GM19099 (cell line): ENCODE results near the gene TLDC2.

Experiments used
- POLR2A ChIP-seq: IDR thresholded peaks from 3 replicates; pipeline ENCODE4 v1.6.1; 2011; ENCODE audit warnings: low read depth; ENCODE audit not compliant: insufficient read length; ENCODE audit errors: extremely low read depth

The TLDC2 gene

GRCh38 chr20:36875702-36876472 is at the start of gene TLDC2:
TLDC2 (plus strand) TSS chr20:36876138; CDS start chr20:36876175, 37 bp downstream.
- TF ChIP-seq POLR2A: no peak

GRCh38 chr20:36826554-36827244 is 49.2 kb upstream of the TLDC2 start:
- no peak for TF ChIP-seq POLR2A

GRCh38 chr20:36827541-36828279 is 48.2 kb upstream of the TLDC2 start:
- TF ChIP-seq POLR2A: no peak

DNA sequence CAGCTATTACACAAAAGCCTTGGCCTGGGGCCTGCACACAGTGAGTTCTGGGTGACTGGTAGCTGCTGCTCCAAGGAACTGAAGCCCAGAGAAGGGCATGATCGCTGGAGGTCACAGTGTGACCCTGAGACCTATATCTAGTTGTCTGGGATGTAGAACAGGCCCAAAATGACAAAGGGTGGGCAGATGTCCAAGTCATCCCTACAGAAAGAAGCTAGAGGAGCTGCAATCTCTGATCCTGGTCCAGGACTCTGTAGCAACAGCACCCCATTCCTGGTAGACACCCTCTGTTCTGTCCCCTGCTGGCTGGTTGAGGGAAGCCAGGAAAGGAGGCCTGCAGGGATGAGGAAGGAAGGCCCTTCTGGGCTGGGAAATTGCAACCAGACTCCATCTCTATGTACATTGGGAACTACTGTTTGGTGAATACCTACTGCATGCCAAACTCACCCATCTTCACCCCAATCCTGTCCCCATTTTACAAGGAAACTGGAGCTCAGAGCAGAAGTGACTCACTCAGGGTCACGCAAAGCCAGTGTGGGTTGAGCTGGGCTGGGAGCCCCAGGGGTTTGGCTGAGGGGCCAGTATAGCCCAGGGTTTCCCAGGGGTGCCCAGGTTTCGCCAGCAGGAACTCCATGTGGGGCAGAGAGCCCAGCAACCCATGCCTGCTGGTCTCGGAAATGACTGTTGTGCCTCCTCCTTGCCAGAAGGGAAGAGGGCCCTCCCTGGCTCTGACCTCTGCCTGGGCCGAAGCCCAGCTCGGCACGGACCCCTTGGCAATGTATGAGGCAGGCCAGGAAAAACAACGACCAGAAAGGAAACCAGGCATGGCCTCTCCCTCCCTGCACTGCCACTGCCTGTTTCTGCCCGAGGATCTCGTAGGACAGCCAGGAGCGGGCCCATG is 44.9 kb upstream of the TLDC2 start:
- no peak for TF ChIP-seq POLR2A

- no peak for TF ChIP-seq POLR2A
These were observed 43.1 kb upstream of the TLDC2 start for GRCh38 chr20:36832791-36833190.

DNA sequence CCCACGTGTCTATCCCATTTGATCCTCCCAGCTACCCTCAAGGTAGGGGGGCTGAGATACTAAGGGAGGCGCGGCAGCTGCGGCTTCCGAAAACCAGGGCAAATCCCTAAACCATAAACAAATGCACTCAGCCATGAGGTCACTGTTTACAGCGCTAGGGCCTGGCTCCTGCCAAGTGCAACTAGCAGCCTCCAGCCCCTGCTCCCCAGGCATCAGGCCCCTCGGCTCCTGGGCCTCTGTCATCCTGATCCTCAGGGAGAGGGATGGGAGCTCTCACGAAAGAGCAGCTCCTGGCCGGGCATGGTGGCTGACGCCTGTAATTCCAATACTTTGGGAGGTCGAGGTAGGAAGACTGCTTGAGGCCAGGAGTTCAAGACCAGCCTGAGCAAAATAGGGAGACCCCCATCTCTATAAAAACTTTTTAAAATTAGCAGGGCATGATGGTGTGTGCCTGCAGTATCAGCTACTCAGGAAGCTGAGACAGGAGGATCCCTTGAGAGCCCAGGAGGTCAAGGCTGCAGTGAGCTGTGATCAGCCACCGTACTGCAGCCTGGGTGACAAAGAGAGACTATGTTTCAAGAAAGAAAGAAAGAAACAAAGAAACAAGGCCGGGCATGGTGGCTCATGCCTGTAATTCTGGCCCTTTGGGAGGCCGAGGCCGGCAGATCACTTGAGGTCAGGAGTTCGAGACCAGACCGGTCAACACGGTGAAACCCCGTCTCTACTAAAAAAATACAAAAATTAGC is 42.5 kb upstream of the TLDC2 start:
- TF ChIP-seq POLR2A: no peak

DNA sequence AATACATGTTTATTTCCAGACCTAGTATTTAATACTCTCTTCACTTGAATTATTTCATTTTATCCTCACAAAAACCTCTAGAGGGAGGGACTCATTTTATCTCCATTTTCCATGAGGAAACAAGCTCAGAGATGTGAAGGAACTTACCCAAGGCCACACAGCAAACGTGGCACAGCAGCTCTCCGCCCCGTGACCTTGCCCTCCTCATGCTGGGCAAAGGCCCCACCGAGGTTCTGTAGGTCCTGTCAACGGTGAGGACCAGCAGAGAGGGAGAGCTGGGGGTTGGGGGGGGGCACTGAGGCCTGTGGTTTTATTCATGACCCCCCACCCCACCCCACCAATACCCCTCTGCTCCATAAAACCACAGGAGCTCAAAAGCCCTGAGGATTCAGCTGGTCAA is 40.9 kb upstream of the TLDC2 start:
- no peak for TF ChIP-seq POLR2A

GRCh38 chr20:36835453-36836198 is 40.3 kb upstream of the TLDC2 start:
- TF ChIP-seq POLR2A: peak; percentile 74

DNA sequence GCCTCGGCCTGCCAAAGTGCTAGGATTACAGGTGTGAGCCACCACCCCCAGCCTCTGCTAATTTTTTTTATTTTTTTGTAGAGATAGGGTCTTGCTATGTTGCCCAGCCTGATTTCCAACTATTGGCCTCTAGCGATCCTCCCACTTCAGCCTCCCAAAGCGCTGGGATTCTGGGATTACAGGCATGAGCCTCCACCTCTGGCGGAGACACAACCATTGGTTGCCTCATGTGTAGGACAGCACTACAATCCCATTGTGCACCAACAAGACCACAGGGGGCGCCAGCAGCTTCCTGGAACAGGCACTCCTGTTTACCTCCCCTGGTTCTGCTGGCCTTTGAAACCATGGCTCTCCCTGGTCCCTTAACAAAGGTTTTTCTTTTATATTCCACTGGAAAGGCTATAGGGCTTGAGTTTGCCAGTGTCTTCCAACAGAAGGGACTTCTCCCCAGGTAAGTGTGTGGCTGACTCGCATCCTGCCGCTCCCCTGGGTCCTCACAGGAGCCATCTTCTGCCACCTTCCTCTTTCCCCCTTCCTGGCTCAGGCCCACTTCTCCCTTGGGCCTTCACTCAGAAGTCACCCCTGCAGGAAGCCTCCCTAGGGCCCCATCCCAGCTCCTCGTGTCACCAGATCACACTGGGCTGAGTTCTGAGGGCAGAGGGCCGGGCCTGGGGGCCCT is 39.2 kb upstream of the TLDC2 start:
- TF ChIP-seq POLR2A: no peak

DNA sequence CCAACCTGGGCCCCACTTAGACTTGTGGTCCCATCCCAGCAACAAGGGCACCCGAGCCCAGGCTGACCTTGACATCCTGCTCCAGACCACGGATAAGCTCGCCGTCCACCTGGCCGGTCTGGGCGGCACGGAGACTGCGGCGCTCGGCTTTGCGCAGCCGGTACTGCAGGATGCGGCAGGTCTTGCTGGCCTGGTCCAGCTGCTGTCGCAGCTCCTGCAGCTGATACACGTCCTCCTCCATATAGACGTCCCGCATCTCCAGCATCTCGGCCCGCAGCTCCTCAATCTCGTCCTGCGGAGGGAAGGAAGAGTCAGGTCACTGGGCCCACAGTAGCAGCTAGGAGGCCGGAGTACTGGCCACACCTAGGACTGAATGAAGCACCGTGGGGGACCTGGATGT is 36.8 kb upstream of the TLDC2 start:
- TF ChIP-seq POLR2A: no peak

DNA sequence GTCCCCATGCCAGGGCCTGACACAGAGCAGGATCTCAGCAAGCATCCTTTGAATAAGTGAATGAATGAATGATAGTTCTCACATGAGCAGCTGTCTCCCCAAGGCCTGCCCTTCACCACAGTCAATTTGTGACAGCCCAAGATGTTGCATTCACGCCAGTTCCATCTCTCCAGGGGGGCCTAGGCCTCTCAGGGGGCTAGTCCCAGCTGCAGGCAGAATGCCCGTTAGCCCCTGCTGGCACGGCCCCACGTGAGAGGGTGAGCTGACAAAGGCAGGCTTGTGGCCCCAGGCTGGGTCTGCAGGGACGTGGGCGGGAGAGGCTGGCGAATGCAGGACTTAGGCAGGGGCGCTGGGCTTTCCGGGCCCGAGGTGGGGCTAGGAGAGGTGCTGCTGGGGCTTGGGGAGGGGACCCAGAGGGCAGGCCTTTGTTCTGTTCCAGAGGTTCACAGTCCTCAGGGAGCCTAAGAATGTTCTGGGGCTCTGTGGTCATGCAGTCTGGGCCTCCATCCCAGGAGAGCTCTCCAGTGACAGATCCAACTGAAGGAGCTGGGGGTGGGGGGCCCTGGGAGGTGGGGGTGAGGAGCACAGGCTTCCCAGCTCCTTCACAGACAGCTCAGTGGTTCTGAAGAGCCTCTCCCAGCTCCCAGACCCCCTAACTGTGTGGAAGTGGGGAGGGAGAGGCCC is 30.5 kb upstream of the TLDC2 start:
- TF ChIP-seq POLR2A: no peak

- no peak for TF ChIP-seq POLR2A
These were observed 28.8 kb upstream of the TLDC2 start for GRCh38 chr20:36847009-36847709.
